ENCODE measurements around the gene ZNF774.

Gene ZNF774

DNA sequence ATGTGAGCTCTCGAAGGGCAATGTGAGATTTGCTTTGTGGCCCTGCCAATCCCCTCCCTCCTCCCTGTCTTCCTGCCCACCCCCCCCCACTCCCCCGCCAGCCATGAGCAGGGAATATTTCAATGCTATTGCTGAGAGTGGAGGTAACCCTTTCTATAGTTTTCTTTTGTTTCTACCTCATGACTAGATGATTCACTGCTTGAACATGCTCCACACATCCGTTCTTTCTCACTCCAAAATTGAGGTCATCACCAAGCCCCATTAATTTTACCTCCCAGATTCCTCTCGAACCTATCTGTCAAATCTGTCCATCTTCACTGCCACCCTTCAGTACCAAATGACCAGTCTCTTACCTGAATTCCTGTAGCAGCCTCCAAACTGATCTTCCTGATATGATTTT, 12.2 kb downstream of the ZNF774 start:
- no peak overlapping the region for H3K9ac ChIP-seq (ENCODE audit: low read depth, low read length, poor library complexity)
- H3K4me3 ChIP-seq (ENCODE audit: low read length in 2 of 2): no peak overlapping the region
- H4K91ac ChIP-seq (ENCODE audit: low read depth, low read length, poor library complexity): no peak overlapping the region
- no peak overlapping the region for H4K8ac ChIP-seq (ENCODE audit: low read depth, low read length)
- no peak overlapping the region for H3K4me2 ChIP-seq (ENCODE audit: insufficient read depth, low read length, poor library complexity, severe bottlenecking)
- H2AK5ac ChIP-seq (ENCODE audit: low read depth, low read length): no peak overlapping the region
- H3K27me3 ChIP-seq (ENCODE audit: control insufficient read depth in 3 of 3, insufficient read depth in 3 of 3, low read depth in 1 of 3, low read length in 3 of 3): no peaks in the 10 kb centered on the region
- DNase-seq (ENCODE audit: low spot score): no peak
- no CpG with 5 or more reads among the region's 4 CpGs for WGBS, 2 donors (ENCODE audit: extremely low coverage in 2 of 2, insufficient read length in 2 of 2, insufficient replicate concordance in 1 of 2)
- no peak overlapping the region for H3K23ac ChIP-seq (ENCODE audit: low read depth, low read length, poor library complexity)
- H2BK5ac ChIP-seq (ENCODE audit: low read length): no peak overlapping the region
- H3K9me3 ChIP-seq (replicated peaks in 1 of 2; ENCODE audit: control insufficient read depth in 2 of 2, insufficient read depth in 1 of 2, low read depth in 1 of 2, low read length in 2 of 2): no peaks in the 10 kb centered on the region
- H2BK15ac ChIP-seq (ENCODE audit: low read length): no peak overlapping the region
- H3K14ac ChIP-seq (ENCODE audit: low read length): no peak overlapping the region
- H2BK12ac ChIP-seq (ENCODE audit: low read length): no peak overlapping the region
- no peak overlapping the region for H3K27ac ChIP-seq (replicated peaks; ENCODE audit: low read length)
- H2BK120ac ChIP-seq (ENCODE audit: low read depth, low read length): no peak overlapping the region
- H3K36me3 ChIP-seq (replicated peaks in 1 of 2; ENCODE audit: control insufficient read depth in 2 of 2, insufficient read depth in 2 of 2, low read length in 2 of 2): no peaks in the 10 kb centered on the region
- H3K18ac ChIP-seq (ENCODE audit: low read length): no peak overlapping the region
- no peak overlapping the region for H3K4ac ChIP-seq (ENCODE audit: low read length)
- H3K4me1 ChIP-seq (ENCODE audit: control insufficient read depth in 2 of 2, insufficient read depth in 1 of 2, low read depth in 1 of 2, low read length in 2 of 2): peaks cover 1 to 2% of the 10 kb centered on the region in 2 donors
- no peaks in the 10 kb centered on the region for H3K79me1 ChIP-seq (ENCODE audit: low read depth, low read length)
- no peak overlapping the region for H2AFZ ChIP-seq (ENCODE audit: low read length)

DNA sequence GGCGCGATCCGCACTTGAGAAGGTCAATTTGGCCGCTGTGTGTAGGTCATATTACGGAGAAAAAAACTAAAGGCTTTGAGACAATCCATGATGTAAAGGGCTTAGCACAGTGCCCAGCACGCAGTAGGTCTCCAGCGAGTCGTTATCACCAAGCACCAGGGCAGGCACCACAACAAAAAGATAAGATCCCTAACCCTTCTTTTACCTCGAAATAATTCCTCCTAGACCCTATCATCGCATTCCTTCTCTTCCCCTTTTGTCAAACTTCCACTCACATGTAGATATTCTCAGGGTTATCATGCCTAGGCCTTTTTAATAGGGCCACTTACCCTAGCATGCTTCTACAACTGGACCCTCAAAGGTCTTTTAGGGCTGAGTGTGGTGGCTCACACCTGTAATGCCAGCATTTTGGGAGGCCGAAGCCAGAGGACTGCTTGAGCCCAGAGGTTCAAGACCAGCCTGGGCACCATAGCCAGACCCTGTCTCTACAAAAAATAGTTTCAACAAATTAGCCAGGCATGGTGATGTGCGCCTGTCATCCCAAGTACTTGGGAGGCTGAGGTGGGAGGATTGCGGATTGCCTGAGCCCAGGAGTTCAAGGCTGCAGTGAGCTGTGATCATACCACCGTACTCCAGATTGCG, 13.5 kb downstream of the ZNF774 start:
- Histone ChIP-seq H3K27ac (replicated peaks; ENCODE audit: low read length) (no peak overlapping the region), H3K4ac (ENCODE audit: low read length) (no peak overlapping the region), H2AK5ac (ENCODE audit: low read depth, low read length) (no peak overlapping the region), H2BK5ac (ENCODE audit: low read length) (no peak overlapping the region), H3K9me3 (replicated peaks in 1 of 2; ENCODE audit: control insufficient read depth in 2 of 2, insufficient read depth in 1 of 2, low read depth in 1 of 2, low read length in 2 of 2) (no peaks in the 10 kb centered on the region), H2BK12ac (ENCODE audit: low read length) (no peak overlapping the region), H3K4me2 (ENCODE audit: insufficient read depth, low read length, poor library complexity, severe bottlenecking) (no peak overlapping the region), H2BK15ac (ENCODE audit: low read length) (no peak overlapping the region), H4K91ac (ENCODE audit: low read depth, low read length, poor library complexity) (no peak overlapping the region), H3K18ac (ENCODE audit: low read length) (no peak overlapping the region), H3K27me3 (ENCODE audit: control insufficient read depth in 3 of 3, insufficient read depth in 3 of 3, low read depth in 1 of 3, low read length in 3 of 3) (no peaks in the 10 kb centered on the region), H3K9ac (ENCODE audit: low read depth, low read length, poor library complexity) (no peak overlapping the region), H2BK120ac (ENCODE audit: low read depth, low read length) (no peak overlapping the region), H3K14ac (ENCODE audit: low read length) (no peak overlapping the region), H3K36me3 (replicated peaks in 1 of 2; ENCODE audit: control insufficient read depth in 2 of 2, insufficient read depth in 2 of 2, low read length in 2 of 2) (no peaks in the 10 kb centered on the region), H4K8ac (ENCODE audit: low read depth, low read length) (no peak overlapping the region), H3K79me1 (ENCODE audit: low read depth, low read length) (no peaks in the 10 kb centered on the region), H3K4me3 (ENCODE audit: low read length in 2 of 2) (no peak overlapping the region), H3K23ac (ENCODE audit: low read depth, low read length, poor library complexity) (no peak overlapping the region), H3K4me1 (ENCODE audit: control insufficient read depth in 2 of 2, insufficient read depth in 1 of 2, low read depth in 1 of 2, low read length in 2 of 2) (peaks cover 1 to 2% of the 10 kb centered on the region in 2 donors), H2AFZ (ENCODE audit: low read length) (no peak overlapping the region)
- 100% methylated on average over 2 of the region's 15 CpGs; no CpG with 5 or more reads in 1 of the 2 donors for WGBS, 2 donors (ENCODE audit: extremely low coverage in 2 of 2, insufficient read length in 2 of 2, insufficient replicate concordance in 1 of 2)
- DNase-seq (ENCODE audit: low spot score): no peak

DNA sequence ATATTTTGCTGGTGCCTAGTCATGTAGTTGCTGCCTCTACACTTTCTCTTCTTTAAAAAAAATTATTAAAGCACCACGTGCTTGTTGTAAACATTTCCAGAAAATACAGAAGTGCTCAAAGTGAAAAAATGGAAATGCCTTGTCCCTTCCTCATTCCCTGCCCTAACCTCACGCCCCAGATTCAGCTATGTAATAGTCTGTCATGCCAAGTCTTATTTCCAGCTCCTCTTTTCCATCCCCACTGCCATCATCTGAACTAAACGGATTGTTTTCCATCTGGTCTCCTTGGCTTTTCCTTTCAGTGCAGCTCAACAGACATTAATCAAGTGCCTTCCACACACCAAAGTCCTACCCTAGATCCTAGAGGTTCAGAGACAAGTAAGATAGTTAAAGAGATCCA, 15.5 kb downstream of the ZNF774 start:
- WGBS, 2 donors (ENCODE audit: extremely low coverage in 2 of 2, insufficient read length in 2 of 2, insufficient replicate concordance in 1 of 2): no CpG with 5 or more reads among the region's 3 CpGs
- H2AFZ ChIP-seq (ENCODE audit: low read length): peak overlapping the region; percentile 9
- no peak overlapping the region for H3K27ac ChIP-seq (replicated peaks; ENCODE audit: low read length)
- H3K36me3 ChIP-seq (replicated peaks in 1 of 2; ENCODE audit: control insufficient read depth in 2 of 2, insufficient read depth in 2 of 2, low read length in 2 of 2): no peaks in the 10 kb centered on the region
- H3K23ac ChIP-seq (ENCODE audit: low read depth, low read length, poor library complexity): no peak overlapping the region
- no peaks in the 10 kb centered on the region for H3K79me1 ChIP-seq (ENCODE audit: low read depth, low read length)
- DNase-seq (ENCODE audit: low spot score): no peak
- H2BK120ac ChIP-seq (ENCODE audit: low read depth, low read length): no peak overlapping the region
- no peak overlapping the region for H4K8ac ChIP-seq (ENCODE audit: low read depth, low read length)
- no peak overlapping the region for H3K18ac ChIP-seq (ENCODE audit: low read length)
- H4K91ac ChIP-seq (ENCODE audit: low read depth, low read length, poor library complexity): no peak overlapping the region
- H3K9me3 ChIP-seq (replicated peaks in 1 of 2; ENCODE audit: control insufficient read depth in 2 of 2, insufficient read depth in 1 of 2, low read depth in 1 of 2, low read length in 2 of 2): no peaks in the 10 kb centered on the region
- H2BK12ac ChIP-seq (ENCODE audit: low read length): no peak overlapping the region
- H3K4ac ChIP-seq (ENCODE audit: low read length): no peak overlapping the region
- H3K4me2 ChIP-seq (ENCODE audit: insufficient read depth, low read length, poor library complexity, severe bottlenecking): no peak overlapping the region
- peaks cover 0 to 1% of the 10 kb centered on the region in 2 donors for H3K4me1 ChIP-seq (ENCODE audit: control insufficient read depth in 2 of 2, insufficient read depth in 1 of 2, low read depth in 1 of 2, low read length in 2 of 2)
- H3K14ac ChIP-seq (ENCODE audit: low read length): no peak overlapping the region
- H3K4me3 ChIP-seq (ENCODE audit: low read length in 2 of 2): no peak overlapping the region
- H2BK5ac ChIP-seq (ENCODE audit: low read length): no peak overlapping the region
- no peaks in the 10 kb centered on the region for H3K27me3 ChIP-seq (ENCODE audit: control insufficient read depth in 3 of 3, insufficient read depth in 3 of 3, low read depth in 1 of 3, low read length in 3 of 3)
- H2AK5ac ChIP-seq (ENCODE audit: low read depth, low read length): no peak overlapping the region
- no peak overlapping the region for H2BK15ac ChIP-seq (ENCODE audit: low read length)
- H3K9ac ChIP-seq (ENCODE audit: low read depth, low read length, poor library complexity): no peak overlapping the region

DNA sequence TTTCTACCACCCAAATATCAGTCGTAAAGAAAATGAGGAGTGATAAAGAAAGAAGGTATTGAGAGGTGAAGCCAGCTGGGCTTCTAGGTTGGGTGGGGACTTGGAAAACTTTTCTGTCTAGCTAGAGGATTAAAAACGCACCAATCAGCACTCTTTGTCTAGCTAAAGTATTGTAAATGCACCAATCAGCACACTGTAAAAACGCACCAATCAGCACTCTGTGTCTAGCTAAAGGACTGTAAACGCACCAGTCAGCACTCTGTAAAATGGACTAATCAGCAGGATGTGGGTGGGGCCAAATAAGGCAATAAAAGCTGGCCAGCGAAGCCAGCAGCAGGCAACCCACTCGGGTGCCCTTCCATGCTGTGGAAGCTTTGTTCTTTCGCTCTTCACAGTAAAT, 23.0 kb downstream of the ZNF774 start:
- no peak for DNase-seq (ENCODE audit: low spot score)
- H3K4me2 ChIP-seq (ENCODE audit: insufficient read depth, low read length, poor library complexity, severe bottlenecking): no peak overlapping the region
- H3K79me1 ChIP-seq (ENCODE audit: low read depth, low read length): no peaks in the 10 kb centered on the region
- H2AFZ ChIP-seq (ENCODE audit: low read length): no peak overlapping the region
- H2BK5ac ChIP-seq (ENCODE audit: low read length): no peak overlapping the region
- H3K4me3 ChIP-seq (ENCODE audit: low read length in 2 of 2): no peak overlapping the region
- H2BK12ac ChIP-seq (ENCODE audit: low read length): no peak overlapping the region
- no peak overlapping the region for H3K23ac ChIP-seq (ENCODE audit: low read depth, low read length, poor library complexity)
- no peak overlapping the region for H3K9ac ChIP-seq (ENCODE audit: low read depth, low read length, poor library complexity)
- H3K27ac ChIP-seq (replicated peaks; ENCODE audit: low read length): no peak overlapping the region
- no peak overlapping the region for H3K18ac ChIP-seq (ENCODE audit: low read length)
- H4K8ac ChIP-seq (ENCODE audit: low read depth, low read length): no peak overlapping the region
- no peak overlapping the region for H2AK5ac ChIP-seq (ENCODE audit: low read depth, low read length)
- no peaks in the 10 kb centered on the region for H3K36me3 ChIP-seq (replicated peaks in 1 of 2; ENCODE audit: control insufficient read depth in 2 of 2, insufficient read depth in 2 of 2, low read length in 2 of 2)
- WGBS, 2 donors (ENCODE audit: extremely low coverage in 2 of 2, insufficient read length in 2 of 2, insufficient replicate concordance in 1 of 2): no CpG with 5 or more reads among the region's 7 CpGs
- no peaks in the 10 kb centered on the region for H3K4me1 ChIP-seq (ENCODE audit: control insufficient read depth in 2 of 2, insufficient read depth in 1 of 2, low read depth in 1 of 2, low read length in 2 of 2)
- no peak overlapping the region for H3K4ac ChIP-seq (ENCODE audit: low read length)
- no peak overlapping the region for H2BK15ac ChIP-seq (ENCODE audit: low read length)
- H3K27me3 ChIP-seq (ENCODE audit: control insufficient read depth in 3 of 3, insufficient read depth in 3 of 3, low read depth in 1 of 3, low read length in 3 of 3): no peaks in the 10 kb centered on the region
- H4K91ac ChIP-seq (ENCODE audit: low read depth, low read length, poor library complexity): no peak overlapping the region
- H3K14ac ChIP-seq (ENCODE audit: low read length): no peak overlapping the region
- no peak overlapping the region for H2BK120ac ChIP-seq (ENCODE audit: low read depth, low read length)
- H3K9me3 ChIP-seq (replicated peaks in 1 of 2; ENCODE audit: control insufficient read depth in 2 of 2, insufficient read depth in 1 of 2, low read depth in 1 of 2, low read length in 2 of 2): peaks cover 0 to 7% of the 10 kb centered on the region in 2 donors
